K562 (cell line): Measurements from ENCODE around the gene DUS3L.

Experiments used
- CREBBP ChIP-seq: IDR thresholded peaks from one replicate; pipeline ENCODE4 v1.6.1; 2012; ENCODE audit warnings: low read depth, mild to moderate bottlenecking, control low read depth, inconsistent platforms, low read length
- FOSL1 ChIP-seq: fragments of 200-800 bp; sonication (Bioruptor generic); conservative IDR thresholded peaks from 2 replicates; pipeline ENCODE4 v1.6.1; 2016; ENCODE audit warnings: missing genetic modification characterization, missing compliant biosample characterization
- MXI1 ChIP-seq: IDR thresholded peaks from 2 replicates; pipeline ENCODE4 v1.6.1; 2011; ENCODE audit warnings: low read depth, mild to moderate bottlenecking, improper control_type of control experiment, low read length
- ZBTB8A ChIP-seq: fragments of 450-650 bp; IDR thresholded peaks from 2 replicates; pipeline ENCODE4 v1.6.1; 2018; ENCODE audit warnings: mild to moderate bottlenecking, moderate library complexity; ENCODE audit not compliant: partially characterized antibody
- ZFPM2 ChIP-seq: fragments of 250-450 bp; sonication (Bioruptor Pico); IDR thresholded peaks from 2 replicates; pipeline ENCODE4 v1.5.1; 2022; ENCODE audit warnings: mild to moderate bottlenecking
- TF ChIP-seq, protein P1 (sequence below): fragments of 250-450 bp; sonication (Bioruptor Pico); IDR thresholded peaks from 2 replicates; pipeline ENCODE4 v1.5.0; 2020; ENCODE audit warnings: mild to moderate bottlenecking, borderline replicate concordance
- TF ChIP-seq, protein P2 (sequence below): sonication (generic); formaldehyde crosslinking; IDR thresholded peaks from 2 replicates; pipeline ENCODE4 v1.8.1; 2022; ENCODE audit warnings: missing genetic modification reagents
- TF ChIP-seq, protein P3 (sequence below): sonication (generic); formaldehyde crosslinking; IDR thresholded peaks from 2 replicates; pipeline ENCODE4 v1.8.1; 2023; ENCODE audit warnings: mild to moderate bottlenecking, missing genetic modification reagents
- TF ChIP-seq, protein P4 (sequence below), 3 experiments: IDR thresholded peaks in 2 of 3; conservative IDR thresholded peaks in 1 of 3; 2 replicates each; pipeline ENCODE4 v1.5.1; 2011 to 2012; ENCODE audit warnings: low read length in 3 of 3, mild to moderate bottlenecking in 3 of 3, control low read depth in 2 of 3, improper control_type of control experiment in 1 of 3, inconsistent platforms in 1 of 3, low read depth in 1 of 3, mixed read lengths in 1 of 3, moderate library complexity in 1 of 3; ENCODE audit not compliant: insufficient read depth in 2 of 3

DNA sequence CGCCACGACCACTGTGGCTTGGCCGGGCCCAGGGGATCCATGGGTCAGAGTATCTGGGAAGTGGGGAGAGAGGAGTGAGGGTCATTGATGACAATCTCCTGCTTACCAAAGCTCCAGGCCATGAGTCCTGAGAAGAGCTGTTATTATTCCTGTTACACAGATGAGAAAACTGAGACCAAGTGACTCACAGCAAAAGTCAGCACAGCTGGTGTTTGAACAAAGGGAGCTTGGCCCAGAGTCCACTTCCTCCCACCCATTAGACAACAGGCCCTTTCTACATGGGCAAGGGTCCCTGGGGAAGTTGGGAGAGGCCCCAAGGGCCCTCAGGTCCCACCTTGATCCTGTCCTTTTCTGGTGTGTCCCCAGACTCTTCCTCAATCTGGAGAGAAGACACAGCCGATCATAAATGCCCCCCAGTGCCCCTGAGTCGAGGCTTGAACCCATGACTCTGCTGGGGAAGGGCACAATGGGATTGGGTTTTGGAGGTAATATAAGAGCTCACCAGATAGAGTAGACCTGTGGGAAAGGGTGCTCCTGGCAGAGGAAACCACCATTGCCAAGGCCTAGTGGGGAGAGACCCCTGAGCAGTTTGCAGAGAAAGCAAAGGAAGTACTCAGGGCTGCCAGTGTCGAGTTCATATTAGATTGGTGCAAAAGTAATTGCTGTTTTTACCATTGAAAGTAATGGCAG is 41.7 kb upstream of the DUS3L start:
- TF ChIP-seq, protein P1, sequence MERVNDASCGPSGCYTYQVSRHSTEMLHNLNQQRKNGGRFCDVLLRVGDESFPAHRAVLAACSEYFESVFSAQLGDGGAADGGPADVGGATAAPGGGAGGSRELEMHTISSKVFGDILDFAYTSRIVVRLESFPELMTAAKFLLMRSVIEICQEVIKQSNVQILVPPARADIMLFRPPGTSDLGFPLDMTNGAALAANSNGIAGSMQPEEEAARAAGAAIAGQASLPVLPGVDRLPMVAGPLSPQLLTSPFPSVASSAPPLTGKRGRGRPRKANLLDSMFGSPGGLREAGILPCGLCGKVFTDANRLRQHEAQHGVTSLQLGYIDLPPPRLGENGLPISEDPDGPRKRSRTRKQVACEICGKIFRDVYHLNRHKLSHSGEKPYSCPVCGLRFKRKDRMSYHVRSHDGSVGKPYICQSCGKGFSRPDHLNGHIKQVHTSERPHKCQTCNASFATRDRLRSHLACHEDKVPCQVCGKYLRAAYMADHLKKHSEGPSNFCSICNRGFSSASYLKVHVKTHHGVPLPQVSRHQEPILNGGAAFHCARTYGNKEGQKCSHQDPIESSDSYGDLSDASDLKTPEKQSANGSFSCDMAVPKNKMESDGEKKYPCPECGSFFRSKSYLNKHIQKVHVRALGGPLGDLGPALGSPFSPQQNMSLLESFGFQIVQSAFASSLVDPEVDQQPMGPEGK (CRISPR knock-in tag), result no peak
- no peak for TF ChIP-seq CREBBP
- TF ChIP-seq, protein P2, sequence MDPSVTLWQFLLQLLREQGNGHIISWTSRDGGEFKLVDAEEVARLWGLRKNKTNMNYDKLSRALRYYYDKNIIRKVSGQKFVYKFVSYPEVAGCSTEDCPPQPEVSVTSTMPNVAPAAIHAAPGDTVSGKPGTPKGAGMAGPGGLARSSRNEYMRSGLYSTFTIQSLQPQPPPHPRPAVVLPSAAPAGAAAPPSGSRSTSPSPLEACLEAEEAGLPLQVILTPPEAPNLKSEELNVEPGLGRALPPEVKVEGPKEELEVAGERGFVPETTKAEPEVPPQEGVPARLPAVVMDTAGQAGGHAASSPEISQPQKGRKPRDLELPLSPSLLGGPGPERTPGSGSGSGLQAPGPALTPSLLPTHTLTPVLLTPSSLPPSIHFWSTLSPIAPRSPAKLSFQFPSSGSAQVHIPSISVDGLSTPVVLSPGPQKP (CRISPR knock-in tag), result no peak
- no peak for TF ChIP-seq ZFPM2 (CRISPR knock-in tag)
- TF ChIP-seq, protein P3, sequence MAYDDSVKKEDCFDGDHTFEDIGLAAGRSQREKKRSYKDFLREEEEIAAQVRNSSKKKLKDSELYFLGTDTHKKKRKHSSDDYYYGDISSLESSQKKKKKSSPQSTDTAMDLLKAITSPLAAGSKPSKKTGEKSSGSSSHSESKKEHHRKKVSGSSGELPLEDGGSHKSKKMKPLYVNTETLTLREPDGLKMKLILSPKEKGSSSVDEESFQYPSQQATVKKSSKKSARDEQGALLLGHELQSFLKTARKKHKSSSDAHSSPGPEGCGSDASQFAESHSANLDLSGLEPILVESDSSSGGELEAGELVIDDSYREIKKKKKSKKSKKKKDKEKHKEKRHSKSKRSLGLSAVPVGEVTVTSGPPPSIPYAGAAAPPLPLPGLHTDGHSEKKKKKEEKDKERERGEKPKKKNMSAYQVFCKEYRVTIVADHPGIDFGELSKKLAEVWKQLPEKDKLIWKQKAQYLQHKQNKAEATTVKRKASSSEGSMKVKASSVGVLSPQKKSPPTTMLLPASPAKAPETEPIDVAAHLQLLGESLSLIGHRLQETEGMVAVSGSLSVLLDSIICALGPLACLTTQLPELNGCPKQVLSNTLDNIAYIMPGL (CRISPR knock-in tag), result no peak
- TF ChIP-seq, protein P4, sequence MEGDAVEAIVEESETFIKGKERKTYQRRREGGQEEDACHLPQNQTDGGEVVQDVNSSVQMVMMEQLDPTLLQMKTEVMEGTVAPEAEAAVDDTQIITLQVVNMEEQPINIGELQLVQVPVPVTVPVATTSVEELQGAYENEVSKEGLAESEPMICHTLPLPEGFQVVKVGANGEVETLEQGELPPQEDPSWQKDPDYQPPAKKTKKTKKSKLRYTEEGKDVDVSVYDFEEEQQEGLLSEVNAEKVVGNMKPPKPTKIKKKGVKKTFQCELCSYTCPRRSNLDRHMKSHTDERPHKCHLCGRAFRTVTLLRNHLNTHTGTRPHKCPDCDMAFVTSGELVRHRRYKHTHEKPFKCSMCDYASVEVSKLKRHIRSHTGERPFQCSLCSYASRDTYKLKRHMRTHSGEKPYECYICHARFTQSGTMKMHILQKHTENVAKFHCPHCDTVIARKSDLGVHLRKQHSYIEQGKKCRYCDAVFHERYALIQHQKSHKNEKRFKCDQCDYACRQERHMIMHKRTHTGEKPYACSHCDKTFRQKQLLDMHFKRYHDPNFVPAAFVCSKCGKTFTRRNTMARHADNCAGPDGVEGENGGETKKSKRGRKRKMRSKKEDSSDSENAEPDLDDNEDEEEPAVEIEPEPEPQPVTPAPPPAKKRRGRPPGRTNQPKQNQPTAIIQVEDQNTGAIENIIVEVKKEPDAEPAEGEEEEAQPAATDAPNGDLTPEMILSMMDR (IDR thresholded peaks at IDR 0.05 in 2 of 3, conservative IDR thresholded peaks at IDR 0.05 in 1 of 3; ENCODE audit: insufficient read depth in 2 of 3, low read depth in 1 of 3, low read length in 3 of 3), result no peak
- TF ChIP-seq FOSL1 (tag), result no peak
- TF ChIP-seq MXI1, result no peak
- no peak for TF ChIP-seq ZBTB8A
